ENCODE results near the gene RNASE4.
"Not testable (repeated sequence)": the region's sequence is repeated elsewhere in the genome, so short reads cannot be mapped to it uniquely, and the experiment has no call there.

The RNASE4 gene, protein sequence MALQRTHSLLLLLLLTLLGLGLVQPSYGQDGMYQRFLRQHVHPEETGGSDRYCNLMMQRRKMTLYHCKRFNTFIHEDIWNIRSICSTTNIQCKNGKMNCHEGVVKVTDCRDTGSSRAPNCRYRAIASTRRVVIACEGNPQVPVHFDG

DNA sequence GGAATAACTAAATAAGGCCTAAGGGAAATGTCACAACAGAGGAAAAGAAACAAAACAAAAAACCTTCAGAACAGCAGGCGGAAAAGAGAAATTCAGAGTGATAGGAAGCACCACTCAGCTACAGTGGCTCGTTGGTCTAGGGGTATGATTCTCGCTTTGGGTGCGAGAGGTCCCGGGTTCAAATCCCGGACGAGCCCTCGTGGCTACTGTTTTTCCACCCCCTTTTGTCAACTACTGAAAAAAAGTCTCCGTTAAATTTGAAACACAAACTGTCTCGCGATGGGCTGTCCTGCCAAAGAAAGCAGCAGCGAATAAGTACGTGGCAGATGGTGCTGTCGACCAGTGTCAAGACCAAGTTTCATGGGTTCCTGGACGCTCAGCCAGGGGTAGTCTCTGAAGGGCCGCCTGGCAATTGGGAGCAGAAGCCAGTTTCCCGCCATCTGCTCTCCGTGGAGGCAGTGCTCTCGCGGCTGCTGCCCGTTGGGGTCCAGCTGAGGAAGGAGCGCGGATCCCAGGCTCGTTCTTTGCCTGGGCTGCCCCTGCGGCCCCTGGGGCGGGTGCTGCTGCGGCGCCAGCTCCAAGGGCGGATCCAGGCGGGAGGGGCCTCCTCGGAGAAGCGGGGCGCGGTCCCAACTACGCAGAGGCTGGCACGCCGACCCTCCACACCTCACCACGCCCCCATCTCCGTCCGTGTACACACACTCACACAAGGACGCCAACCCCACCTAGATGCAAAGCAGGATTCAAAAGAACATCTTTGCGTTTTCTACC is at the start of gene RNASE4:
Gene RNASE4, plus strand, starts transcription at position 670 of the 771 bp plus-strand sequence. CDS start 14,812 bp downstream, outside the sequence.
- peak; percentile 66 to 77 for DNase-seq (ENCODE audit: low read depth in 2 of 2)

DNA sequence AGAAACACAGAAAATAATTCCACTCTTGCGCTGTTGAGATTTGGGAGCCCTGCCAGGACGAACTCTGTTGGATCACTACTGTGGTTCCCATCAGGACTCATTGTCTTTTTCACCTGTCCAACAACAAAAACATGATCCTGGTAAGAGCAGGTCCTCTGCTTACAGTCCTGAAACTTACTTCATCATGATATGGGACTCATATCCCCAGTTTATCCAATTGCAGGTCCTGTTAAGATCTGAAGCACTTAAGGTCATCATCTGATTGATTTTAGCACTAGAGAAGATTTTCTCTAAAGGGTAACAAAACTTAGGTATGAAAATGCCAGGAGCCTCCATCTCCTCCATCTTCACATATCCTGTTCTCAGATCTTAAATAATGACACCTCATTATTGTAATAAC is 42.8 kb upstream of the RNASE4 start, which contains the start of gene OR6S1:
Gene OR6S1, minus strand, starts transcription at position 101 of the 400 bp plus-strand sequence. Its CDS starts 0 bp downstream, at position 101.
- no peak for DNase-seq (ENCODE audit: low read depth in 2 of 2)

DNA sequence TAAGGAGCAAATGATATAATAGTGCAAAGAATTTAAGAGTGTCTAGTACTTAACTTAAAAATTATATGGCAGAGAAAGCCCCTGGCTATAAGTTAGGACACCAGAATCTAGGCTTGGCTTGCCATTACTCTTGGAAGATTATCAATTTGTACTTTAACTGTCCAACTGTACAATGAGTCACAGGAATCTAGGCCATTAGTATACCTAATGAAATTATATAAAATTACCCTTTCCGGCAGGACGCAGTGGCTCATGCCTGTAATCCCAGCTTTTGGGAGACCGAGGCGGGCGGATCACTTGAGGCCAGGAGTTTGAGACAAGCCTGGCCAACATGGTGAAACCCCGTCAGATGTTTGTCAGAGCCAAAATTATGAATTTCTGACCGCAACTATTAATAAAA is 42.2 kb upstream of the RNASE4 start:
- DNase-seq (ENCODE audit: low read depth in 2 of 2) = no peak

DNA sequence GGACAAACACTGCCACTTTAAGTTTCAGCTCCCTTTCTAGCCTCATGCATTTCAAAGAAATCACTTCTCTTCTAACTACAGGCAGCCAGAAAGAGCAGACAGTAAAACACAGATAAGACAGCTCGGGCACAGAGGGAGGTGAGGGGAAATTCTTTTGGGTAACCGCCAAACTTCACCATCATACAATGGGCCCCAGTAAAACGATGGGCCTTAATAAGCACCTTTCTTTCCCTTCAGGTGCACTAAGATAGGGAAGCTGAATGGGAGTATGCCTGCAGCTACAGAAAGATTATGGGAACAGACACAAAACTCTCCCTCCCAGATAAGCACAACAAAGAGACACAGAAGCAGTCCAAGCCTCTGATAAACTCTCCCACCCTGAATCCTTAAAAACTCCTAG is 41.6 kb upstream of the RNASE4 start:
- DNase-seq (ENCODE audit: low read depth in 2 of 2) = not testable (repeated sequence)

DNA sequence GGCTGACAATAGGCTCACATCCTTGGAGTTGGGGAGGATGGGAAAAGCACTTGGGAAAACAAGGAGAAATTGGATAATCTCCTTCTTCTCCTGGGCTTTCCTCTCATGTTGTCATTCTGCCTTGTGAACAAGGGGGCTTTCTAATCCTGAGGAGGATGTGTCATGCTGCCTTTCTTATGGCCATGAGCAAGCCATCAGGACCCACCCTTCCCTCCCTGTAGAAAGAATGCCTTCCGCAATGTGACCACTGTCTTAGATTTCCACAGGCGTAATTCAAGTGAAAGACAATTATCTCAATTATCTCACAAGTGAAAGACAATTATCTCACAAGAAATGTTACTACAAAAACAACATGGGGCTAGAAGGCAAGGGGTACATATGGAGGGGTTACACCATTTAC is 39.8 kb upstream of the RNASE4 start:
- DNase-seq (ENCODE audit: low read depth in 2 of 2) = no peak

DNA sequence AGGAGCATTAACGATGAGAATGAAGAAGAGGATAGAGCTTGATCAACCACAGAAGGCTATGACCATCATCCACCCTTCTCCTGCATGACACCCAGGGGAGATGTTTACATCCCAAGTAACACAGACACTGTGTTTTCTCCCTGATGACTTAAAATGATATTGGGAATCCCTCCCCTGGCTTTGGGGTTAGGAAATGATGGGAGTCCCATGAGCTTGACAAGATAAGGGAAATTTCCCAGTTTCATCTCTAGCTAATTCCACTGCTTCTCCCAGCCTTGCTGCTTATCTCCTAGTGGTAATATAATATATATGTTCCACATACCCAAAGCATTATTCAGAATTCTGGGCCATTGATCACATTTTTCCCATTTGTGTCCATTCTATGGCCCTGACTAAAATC is 38.9 kb upstream of the RNASE4 start:
- DNase-seq (ENCODE audit: low read depth in 2 of 2) = no peak

DNA sequence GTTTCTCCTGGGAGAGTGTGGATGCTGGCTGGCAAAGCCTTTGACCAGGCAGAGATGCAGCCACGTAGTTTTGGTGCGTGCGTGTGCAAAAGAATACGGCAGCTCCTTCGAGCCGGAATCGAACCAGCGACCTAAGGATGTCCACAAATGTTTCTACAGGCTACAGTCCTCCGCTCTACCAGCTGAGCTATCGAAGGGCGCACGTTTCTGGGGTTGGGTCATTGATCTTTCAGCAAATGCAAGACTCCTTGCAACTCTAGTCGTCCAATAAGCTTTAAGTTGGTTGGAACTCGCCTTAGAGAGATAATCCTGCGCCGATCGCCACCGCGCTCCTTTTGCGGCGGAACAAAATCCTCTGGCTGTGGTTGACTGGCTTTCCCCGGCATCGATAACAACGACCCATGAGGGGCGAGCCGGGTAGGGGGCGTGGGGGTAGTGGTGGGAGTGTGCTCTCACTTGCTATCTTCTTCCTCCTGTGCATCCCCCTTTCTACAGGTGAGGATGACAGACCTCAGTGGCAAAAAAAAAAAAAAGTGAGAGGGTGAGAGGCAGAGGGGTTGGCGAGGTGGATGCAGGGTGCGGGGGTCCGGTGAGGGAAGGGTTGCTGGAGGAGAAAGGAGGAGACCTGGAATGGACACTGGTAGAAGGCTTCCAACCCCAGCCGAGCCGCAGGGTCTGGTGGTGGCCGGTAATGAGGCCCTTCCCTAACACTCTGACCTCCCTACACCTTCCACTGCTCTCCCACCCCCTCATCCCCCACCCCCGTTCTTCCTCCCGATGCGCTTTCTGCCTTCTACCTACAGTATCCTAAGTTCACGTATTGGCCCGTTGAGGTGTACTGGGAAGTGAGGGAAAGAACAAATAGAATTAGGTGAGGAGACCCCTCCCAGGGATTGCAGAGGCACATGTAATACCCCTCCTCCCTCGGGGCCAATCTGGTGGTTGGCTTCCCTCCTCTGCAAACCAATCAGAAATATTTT is 31.1 kb upstream of the RNASE4 start:
- DNase-seq (ENCODE audit: low read depth in 2 of 2) = peak; percentile 41 to 72

DNA sequence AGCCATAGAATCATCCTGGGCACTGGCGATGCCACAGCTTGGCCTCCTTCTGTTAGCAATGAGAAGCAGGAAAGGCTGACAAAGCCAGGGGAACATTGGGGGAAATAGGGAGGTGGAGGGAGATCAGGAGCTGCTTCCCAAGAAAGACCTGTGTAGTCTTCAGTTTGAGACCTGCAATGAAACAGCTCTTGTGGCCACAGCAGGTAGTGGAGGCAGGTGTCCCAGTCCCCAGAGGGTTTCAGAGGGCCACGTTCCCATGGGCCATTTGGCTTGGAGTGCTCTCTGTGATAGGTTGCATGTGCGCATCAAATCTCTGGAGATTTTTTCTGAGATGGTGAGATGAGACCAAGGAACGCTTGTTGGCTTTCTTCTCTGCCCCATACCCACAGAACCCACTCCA is 28.5 kb upstream of the RNASE4 start:
- DNase-seq (ENCODE audit: low read depth in 2 of 2) = no peak

DNA sequence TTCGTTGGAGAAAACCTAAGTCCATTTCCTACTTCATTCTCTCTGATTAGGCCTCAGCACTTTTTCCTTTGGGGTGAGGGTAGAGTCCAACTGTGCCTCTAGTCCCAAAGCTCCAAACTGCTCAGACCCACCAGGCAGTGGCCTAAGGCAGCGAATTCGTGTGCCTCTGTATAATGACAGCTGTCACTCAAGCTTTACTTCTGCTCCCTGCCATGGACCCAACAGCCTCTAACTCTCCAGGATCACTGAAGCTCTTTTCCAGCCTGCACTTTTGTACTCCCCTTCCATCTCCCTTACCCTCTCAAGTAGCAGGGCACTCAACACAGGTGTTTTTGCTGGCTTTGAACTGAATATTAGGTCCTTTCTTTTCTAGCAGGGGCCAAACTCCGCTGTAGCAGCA is 28.1 kb upstream of the RNASE4 start:
- DNase-seq (ENCODE audit: low read depth in 2 of 2) = no peak

DNA sequence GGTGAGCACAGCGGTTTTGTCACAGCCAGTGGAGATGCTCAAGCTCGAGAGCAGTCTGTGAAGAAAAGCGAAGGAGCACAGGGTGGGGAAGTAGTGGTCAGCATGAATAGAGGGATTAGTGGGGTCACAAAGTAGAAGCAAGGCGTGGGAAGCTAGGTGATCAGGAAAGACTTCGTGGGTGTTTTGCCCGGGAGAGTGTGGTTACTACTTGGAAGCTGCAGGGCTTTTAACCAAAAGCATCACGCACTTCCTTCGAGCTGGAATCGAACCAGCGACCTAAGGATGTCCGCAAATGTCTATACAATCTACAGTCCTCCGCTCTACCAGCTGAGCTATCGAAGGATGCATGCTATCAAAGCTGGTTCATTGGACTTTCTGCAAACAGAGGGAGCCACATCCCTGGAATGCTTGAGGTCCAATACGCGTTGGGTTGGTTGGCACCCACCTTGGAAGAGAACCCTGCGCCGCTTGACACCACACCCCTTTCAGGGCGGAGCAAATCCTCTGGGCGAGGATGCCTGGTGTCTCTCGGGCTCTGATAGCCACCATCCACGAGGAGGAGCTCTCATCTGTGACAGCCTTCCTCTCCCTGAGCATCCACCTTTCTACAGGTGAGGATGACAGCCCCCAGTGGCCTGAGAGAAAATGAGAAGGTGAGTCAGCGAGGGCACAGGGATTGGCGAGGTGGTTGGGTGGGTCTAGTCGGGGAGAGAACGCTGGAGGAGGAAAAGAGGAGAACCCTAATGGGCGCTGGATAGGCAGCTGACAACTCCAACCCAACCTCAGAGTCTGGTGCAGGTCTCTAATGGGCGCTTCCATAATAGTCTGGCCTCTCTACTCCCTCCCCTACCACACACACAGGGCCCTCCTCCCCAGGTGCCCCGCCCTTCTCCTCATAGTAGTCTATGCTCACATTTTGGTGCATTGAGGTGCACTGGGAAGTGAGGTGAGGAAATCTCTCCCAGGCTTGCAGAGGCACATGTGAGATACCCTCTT is 26.8 kb upstream of the RNASE4 start:
- peak in 1 of 2 experiments; percentile 31 for DNase-seq (ENCODE audit: low read depth in 2 of 2)

DNA sequence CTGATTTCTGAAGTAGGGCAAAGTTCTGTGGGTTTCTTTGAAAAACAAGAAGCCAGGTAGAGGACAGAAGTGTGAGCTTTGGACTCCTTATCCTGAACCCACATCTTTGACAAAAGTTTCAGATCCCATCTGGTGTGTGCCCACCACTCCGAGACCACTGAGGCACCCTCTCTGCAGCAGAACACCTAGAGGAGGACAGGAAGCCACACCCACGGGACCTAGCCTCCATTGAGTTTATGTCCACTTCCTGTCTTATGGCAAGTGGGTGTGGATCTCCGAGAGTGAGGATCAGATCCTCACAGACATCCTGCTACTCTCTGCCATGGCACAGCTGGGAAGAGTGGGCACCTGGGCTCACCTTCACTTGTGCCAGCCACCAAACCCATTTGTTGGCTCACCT is 26.1 kb upstream of the RNASE4 start:
- DNase-seq (ENCODE audit: low read depth in 2 of 2) = no peak

DNA sequence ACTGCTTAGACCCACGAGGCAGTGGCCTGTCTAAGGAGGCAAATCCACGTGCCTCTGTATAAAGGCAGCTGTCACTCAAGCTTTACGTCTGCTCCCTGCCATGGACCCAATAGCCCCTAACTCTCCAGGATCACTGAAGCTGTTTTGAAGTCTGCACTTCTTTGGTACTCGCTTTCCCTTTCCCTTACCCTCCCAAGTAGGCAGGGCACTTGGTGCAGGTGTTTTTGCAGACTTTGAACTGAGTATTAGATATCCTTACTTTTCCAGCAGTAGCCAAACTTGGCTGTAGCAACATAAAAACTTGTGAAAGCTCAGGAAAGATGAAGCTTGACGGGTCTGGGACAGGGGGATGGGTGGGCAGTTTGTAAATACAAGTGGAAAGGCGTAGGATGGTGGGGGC is 25.0 kb upstream of the RNASE4 start:
- no peak for DNase-seq (ENCODE audit: low read depth in 2 of 2)

DNA sequence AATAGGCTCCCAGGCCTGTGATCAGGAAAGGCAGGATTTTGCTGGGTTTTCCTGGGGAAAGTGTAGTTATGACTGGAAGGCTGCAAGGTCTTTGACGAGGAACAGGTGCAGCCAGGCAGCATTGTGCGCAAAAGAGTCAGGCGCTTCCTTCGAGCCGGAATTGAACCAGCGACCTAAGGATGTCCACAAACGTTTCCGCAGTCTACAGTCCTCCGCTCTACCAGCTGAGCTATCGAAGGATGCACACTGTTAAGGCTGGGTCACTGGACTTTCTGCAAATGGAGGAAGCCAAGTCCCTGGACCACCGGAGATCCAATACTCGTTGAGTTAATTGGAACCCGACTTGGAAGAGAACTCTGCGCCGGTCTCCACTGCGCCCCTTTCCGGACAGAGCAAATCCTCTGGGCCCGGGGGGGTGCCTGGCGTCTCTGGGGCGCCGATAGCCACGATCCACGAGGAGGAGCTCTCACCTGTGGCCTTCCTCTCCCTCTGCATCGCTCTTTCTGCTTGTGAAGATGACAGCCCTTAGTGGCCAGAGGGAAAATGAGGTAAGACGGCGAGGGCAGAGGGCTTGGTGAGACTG is 24.5 kb upstream of the RNASE4 start:
- no peak for DNase-seq (ENCODE audit: low read depth in 2 of 2)

DNA sequence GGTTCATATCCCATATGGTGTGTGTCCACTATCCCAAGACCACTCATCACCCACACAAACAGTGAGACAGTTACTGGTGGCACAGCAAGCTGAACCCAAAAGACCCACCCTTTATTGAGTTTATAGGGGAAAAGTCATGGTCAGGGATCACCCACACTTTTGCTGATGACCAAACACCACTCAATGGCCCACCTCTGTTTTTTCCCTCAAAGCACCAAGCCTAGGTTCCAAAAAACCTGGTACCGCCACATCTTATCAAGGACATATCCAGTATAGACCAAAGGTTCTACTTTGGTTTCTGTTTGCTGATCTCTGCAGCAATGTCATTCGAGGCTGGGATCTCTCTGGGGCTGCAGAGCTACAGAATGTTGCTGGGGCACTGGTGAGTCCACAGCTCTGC is 23.2 kb upstream of the RNASE4 start:
- DNase-seq (ENCODE audit: low read depth in 2 of 2) = no peak

DNA sequence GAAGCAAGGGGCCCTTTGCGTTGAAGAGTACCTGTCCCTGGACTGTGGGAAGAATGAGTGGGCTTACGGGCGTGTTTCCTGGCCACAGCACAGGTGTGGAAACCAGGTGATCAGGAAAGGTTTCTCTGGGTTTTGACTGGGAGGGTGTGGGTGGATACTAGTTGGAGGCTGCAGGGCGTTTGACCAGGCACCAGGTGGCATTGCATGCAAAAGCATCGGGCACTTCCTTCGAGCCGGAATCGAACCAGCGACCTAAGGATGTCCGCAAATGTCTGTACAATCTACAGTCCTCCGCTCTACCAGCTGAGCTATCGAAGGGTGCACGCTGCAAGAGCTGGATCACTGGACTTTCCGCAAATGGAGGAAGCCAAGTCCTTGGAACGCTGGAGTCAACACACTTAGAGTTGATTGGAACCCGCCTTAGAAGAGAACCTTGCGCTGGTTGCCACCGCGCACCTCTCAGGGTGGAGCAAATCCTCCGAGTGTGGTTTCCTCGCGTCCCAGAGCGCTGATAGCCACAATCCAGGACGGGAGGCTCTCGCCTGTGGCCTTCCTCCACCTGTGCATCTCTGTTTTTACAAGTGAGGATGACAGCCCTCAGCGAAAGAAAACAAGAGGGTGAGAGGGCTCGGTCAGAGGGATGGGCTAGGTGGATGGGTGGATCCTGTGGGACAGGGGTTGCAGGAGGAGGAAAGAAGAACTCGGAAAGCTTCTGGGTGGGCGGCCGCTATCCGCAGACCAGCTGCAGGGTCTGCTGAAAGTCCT is 21.2 kb upstream of the RNASE4 start:
- DNase-seq (ENCODE audit: low read depth in 2 of 2) = peak; percentile 74 to 88

DNA sequence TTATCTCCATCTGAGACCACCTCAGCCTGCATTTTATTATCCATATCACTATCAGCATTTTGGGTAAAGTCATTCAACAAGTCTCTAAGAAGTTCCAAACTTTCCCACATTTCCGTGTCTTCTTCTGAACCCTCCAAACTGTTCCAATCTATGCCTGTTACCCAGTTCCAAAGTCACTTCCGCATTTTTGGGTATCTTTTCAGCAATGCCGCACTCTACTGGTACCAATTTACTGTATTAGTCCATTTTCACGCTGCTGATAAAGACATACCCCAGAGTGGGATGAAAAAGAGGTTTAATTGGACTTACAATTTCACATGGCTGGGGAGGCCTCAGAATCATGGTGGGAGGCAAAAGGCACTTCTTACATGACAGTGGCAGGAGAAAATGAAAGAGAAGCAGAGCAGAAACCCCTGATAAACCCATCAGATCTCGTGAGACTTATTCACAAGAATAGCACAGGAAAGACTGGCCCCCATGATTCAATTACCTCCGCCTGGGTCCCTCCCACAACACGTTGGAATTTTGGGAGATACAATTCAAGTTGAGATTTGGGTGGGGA is 17.9 kb upstream of the RNASE4 start:
- not testable (repeated sequence) for DNase-seq (ENCODE audit: low read depth in 2 of 2)

DNA sequence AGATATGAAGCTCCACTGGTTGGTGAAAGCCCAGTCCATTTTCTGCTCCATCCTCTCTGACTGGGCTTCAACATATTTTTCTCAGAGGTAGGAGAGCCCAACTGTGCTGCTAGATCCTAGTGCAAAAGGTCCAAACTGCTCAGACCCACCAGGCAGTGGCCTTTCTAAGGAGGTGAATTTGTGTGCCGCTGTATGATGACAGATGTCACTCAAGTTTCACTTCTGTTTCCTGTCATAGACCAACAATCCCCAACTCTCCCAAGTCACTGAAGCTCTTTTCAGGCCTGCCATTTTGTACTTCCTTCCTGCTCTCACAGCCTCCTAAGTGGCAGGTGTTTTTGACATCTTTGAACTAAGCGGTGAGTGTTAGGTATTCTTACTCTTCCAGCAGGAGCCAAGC is 16.4 kb upstream of the RNASE4 start:
- DNase-seq (ENCODE audit: low read depth in 2 of 2) = no peak

DNA sequence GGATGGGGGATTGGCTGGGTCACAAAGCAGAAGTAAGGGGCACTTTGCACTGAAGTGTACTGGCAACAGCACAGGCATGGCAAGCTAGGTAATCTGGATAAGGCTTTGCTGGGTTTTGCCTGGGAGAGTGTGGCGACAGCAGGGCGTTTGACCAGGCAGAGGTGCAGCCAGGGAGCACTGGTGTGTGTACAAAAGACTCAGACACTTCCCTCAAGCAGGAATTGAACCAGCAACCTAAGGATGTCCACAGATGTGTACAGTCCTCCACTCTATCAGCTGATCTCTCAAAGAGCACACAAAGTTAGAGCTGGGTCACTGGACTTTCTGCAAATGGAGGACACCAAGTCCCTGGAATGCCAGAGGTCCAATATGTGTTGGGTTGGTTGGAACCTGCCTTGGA is 15.4 kb upstream of the RNASE4 start:
- no peak for DNase-seq (ENCODE audit: low read depth in 2 of 2)

DNA sequence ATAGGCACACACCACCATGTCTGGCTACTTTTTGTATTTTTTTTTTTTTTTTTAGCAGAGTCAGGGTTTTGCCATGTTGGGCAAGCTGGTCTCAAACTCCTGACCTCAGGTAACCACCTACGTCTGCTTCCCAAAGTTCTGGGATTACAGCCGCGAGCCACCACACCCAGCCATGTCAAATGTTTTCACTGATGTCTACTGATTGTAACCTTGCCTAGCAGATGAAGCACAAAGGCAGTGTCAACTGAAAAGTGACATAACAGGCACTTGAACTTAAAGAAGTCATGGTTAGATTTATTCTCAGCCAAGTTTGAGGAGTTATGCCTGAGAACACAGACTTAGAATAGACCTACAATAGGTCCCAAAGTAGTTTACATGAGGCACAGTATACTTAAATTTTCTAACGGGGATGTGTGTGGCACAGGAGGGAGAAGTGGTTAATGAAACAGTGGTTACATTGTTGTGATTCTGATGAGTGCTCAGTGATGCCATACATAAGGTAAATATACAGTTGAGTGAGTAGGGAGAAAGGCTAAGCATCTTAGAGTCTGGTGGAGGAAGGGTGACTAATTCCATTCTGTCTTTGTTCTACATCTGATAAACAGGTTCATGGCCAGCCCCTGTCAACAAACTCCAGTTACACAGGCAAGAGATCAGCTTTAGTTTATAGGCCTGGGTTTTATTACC is 12.6 kb upstream of the RNASE4 start:
- no peak for DNase-seq (ENCODE audit: low read depth in 2 of 2)

Measured in stimulated activated CD4-positive, alpha-beta T cell treated with anti-CD3 and anti-CD28 coated beads, Interleukin-12 subunit alpha, Interleukin-12 subunit beta, amount 100 ng/mL, for 24 hours (primary cell).